NT2/D1 (cell line): ENCODE results near the gene CCDC77.

ENCODE experiments used
- SUZ12 ChIP-seq: IDR thresholded peaks from 2 replicates; pipeline ENCODE4 v1.6.1; 2011; ENCODE audit not compliant: insufficient read length, insufficient read depth; ENCODE audit errors: extremely low read depth
- YY1 ChIP-seq: IDR thresholded peaks from 2 replicates; pipeline ENCODE4 v1.6.1; 2011; ENCODE audit not compliant: insufficient read length, insufficient read depth
- ZNF274 ChIP-seq: IDR thresholded peaks from 2 replicates; pipeline ENCODE4 v1.6.1; 2011; ENCODE audit warnings: mild to moderate bottlenecking, low read depth, low read length

DNA sequence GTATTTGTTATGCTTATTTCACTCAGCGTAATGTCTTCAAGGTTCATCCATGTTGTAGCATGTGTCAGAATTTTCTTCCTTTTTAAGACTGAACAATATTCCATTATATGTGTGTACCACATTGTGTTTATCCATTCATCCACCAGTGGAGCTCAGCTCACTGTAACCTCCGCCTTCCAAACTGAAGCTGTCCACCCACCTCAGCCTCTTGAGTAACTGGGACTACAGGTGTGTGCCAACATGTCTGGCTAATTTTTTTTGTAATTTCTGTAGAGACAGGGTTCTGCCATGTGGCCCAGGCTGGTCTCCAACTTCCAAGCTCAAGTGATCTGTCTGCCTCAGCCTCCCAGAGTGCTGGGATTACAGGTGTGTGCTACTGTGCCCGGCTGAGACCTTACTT, 21.1 kb downstream of the CCDC77 start:
- TF ChIP-seq YY1 (no peak), ZNF274 (no peak), SUZ12 (no peak)
